NCI-H345 treated with DMSO at 0.1 percent for 48 hours (cell line): ENCODE measurements around the gene CPEB1.
"Not testable (repeated sequence)": the region's sequence is repeated elsewhere in the genome, so short reads cannot be mapped to it uniquely, and the experiment has no call there.

Experiments used
- DNase-seq: peaks from one replicate; lab custom pipeline; 2025; ENCODE audit not compliant: unreplicated experiment; lab: John Stamatoyannopoulos, UW

Gene CPEB1

DNA sequence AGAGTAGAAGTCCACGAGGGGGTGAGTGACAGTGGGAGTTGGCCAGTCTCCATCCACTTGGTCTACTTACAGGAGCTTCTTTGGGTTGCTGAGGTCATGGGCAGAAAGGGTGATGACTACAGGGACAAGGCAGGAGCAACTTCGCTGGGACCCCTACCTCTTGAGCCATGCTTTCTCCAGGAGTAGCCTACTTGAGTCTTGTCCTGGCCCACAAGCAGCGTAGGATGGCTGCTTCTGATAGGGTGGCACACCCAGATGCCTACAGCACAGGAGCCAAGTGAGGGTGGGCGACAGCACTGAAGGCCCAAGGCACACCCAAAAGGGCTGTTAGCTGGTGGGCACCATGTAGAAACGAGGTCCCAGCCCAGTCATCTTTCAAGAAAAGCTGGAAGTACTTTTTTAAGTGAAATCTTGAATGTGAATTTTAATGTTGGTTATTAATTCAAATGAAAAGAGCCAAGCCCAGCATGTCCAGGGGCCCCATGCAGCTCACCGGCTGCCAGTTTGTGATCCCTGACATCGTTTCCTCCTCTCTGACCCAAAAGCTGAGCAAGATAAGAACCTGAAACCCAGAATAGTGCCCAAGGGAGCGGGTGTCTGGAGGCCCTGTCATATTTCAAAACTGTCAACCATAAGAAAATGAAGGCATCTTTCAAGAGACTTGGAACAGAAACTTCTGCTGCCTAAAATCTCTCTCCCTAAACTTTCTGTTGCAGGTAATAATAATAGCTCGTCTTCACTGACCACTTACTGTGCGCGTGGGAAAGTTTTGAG lies 2.2 kb upstream of the CPEB1 start:
- no peak for DNase-seq

DNA sequence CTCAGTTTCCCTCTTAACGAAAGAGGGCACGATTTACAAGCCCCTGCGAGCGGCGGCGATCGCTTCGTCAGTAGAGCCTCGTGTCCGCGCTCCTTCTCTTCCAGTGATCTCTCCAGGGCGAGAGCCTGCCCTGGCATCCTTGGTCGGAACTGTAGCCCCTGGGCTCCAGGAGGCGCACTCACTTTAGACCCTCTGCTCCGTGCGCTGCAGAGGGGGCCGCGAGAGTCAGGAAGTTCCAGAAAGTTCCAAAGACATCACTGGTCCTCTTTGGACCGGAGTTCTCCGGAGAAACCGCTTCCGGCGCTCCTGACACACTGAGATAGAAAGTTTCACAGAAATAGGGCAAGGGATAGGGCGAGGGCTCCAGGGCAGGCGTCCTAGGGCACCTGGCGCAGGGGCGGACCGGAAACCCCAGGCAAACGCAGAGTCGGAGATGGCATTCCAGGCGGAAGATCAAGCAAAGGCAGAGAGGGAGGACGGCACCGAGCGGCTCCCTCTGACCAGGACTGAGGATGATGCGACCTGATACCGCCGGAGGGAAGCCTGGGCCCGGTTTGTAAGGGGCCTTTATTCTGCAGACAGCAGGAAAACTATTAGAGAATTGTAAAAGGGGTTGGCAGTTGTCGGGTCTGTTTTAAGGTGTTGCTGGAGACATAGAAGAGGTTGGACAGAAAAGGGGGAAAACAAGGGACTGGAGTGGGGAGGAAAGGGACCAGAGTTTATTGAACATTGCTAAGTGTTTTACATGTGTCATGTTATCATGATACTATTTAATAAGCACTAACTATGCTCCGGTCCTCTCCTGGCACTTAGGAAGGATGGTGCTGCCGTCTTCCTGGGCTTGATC lies 1.3 kb upstream of the CPEB1 start:
- DNase-seq = no peak

DNA sequence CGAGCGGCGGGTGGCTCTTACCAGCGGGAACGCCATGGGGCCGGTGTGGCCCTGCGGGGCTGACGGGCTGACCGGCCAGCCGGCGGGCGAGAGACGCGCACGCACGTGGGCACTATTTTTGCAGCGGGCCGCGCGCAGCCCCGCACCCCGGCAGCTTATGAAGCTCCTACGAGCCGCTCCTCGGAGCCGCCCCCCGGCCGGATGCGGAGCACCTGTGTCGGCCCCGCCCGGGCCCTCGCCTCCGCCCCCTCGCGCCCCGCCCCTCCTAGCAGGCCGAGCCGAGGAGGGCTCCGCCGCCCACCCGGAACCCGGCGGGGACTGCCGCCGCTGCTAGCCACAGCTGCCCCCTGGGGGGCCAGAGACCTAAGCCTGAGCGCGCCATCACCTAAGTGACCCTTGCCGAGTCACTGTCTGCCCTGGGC lies 683 bp upstream of the CPEB1 start:
- no peak for DNase-seq

DNA sequence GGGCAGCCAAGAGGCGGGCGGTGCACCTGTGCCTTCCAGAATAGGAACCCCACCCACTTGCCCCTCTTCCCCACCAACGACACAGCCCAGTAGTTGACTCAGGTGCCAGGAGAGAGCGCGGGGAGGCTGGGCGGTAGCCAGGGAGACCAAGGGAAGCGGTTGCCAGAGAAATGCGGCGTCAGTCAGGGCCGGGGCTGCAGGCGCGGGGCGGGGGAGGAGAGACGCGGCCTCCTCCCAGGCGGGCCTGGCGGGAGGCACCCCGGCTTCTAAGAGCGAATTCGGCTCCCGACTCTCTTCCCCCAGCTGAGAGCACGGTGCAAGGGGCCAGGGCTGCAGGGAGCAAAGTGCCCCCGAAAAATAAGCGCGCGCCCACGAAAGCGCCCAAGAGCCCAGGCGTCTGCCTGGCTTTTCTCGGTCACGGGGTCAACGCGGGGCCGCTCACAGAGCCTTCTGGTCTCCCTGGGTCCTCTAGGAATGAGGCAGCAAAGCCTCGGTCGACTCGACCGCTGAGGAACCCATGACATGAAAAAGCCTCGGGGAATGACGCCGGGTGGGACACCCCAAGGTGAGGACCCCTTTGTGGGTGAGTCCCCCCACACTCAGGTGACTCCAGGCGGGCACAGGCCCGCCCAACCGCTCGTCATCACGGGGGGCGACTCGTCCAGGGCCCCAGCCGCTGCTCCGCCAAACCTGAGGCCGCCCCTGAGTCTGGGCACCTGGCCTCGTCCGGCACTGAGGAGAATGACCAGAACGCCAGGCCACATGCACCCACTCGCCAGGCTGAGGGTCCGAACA lies 716 bp downstream of the CPEB1 start:
- DNase-seq = no peak

DNA sequence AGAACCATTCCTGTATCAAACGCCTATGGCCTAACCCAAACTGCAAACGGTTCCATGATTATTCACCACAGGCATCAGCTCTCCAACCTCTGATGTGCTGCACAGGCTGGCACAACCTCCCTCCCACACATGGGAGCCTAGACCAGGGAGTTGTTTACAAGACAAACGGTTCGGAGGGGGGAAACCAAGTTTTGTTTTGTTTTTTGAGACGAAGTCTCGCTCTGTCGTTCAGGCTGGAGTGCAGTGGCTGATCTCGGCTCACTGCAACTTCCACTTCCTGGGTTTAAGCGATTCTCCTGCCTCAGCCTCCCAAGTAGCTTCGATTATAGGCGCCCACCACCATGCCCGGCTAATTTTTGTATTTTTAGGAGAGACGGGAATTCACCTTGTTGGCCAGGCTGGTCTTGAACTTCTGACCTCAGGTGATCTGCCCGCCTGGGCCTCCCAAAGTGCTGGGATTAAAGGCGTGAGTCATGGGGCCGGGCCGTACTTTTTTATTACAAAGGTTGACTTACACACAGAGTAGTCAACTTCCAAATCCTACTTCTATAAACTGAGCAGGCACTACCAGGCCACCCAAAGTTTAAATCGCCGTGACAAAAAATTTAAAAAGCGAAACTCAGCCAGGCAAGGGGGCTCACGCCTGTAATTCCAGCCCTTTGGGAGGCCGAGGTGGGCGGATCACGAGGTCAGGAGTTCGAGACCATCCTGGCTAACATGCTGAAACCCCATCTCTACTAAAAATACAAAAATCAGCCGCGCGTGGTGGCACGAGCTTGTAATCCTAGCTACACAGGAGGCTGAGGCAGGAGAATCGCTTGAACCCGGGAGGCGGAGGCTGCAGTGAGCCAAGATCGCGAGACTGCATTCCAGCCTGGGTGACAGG lies 2.0 kb downstream of the CPEB1 start:
- not testable (repeated sequence) for DNase-seq

DNA sequence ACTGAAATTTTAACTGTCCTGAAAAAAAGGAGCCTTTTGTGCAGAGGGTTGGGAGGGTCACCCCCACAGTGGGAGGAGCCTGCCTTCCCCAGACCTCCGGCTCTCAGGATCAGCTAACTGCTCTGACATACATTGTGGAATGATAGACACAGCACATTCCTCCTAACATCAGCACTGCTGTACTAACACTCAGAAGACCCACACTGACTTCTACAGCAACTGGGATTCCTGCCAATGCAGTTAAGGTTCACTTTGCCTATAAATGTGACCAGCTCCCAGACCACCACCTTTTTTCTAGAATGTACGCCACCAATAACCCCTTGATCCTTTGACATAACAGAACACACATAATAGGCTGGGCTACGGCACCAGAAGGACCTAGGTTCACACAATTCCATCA lies 3.2 kb downstream of the CPEB1 start:
- DNase-seq = no peak

DNA sequence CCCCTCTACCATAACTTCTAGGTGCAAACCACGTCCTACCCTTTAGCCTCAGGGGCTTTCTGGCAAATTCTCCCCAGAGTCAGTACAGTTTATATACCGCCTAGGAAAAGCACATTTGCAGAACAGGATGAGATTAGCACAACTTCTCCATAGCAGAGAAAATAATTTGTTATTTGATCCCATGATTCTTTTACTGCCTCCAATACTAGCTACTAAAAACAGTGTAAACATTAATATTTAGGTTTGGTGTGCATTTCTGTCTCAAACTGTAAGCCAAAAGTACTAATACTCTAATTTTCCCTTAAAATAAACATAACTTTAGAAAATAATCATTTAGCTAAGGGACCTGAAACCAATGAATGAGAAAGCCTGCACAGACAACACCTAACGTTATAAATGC lies 4.5 kb downstream of the CPEB1 start:
- DNase-seq = no peak

DNA sequence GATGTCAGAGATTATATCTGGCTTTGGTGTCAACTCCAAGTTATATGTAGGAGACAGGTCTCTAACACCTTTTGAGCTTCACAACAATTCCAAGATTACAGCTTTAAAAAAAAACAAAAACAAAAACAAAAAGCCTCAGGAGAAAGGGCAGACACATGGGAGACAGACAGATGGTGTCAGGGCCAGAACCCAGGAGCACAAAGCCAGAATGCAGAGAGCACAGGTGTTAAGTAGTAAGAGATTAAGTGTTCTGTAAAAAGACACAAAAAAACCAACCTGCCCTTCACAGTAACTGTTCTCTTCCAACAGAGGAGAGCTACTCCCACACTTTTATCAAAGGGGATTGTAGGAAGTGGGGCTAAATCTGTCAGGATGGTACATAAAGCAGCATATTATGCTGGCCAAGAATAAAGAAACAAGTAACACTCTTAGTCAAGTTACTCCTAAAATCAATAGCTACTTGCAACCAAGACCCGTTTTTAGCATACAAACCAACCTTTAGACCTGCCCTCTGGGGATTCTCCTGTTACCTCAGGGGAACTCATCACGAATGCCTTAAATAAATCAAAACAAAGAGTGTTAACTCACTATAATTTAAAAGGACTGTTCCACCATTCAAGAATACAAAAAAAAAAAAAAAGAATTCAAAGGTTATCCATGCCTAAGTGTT lies 5.9 kb downstream of the CPEB1 start:
- no peak for DNase-seq

DNA sequence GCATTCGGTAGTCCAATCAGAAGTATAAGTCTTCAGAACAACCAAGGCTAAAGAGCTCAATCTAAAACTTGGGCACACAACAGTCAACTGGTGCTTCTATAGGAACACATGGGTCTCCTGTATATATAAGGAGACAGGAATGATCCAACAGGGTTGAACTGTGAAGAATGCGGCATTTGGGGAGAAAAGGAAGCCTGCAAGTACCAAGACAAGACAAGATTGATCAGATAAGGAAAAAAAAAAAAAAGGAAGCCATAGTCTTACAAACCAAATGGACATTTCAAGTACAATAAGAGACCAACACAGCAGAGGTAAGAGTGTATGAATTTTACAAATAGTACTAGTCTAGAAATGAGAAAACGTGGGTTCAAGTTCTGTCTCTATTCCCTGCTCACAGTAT lies 6.5 kb downstream of the CPEB1 start:
- no peak for DNase-seq

DNA sequence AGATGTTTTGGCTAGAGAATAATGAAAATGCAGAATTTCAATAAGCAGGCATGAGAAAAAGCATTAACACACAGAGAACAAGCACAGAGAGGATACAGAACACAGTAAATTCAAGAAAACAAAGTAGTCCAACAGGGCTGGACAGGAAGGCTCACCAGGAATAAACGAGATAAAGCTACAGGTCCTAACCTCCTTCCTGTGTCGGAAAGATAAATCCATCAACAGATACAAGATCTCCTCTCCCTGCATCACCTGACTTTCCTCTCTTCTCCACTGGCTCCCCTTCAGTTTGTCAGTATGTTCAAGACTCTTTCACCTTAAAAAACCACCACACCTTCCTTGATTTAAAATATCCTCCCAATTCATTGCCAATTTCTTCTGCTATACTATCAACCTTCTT lies 11.4 kb downstream of the CPEB1 start:
- no peak for DNase-seq

DNA sequence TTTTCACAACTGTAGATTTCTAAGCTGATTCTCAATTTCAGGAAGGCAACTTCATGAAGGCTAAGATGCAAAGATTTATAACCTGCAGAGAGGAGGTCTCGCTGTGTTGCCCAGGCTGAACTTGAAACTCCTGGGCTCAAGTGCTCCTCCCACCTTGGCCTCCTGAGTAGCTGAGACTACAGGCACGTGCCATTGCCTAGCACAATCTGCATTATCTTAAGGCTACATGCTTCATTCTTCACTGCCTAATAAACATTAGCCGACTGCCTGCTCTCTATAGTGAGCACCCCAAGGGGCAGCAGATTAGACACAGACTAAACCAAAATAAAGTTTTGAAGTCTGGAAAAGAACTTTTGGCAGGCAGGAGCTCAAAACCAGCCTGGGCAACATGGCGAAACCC lies 17.1 kb downstream of the CPEB1 start:
- no peak for DNase-seq

DNA sequence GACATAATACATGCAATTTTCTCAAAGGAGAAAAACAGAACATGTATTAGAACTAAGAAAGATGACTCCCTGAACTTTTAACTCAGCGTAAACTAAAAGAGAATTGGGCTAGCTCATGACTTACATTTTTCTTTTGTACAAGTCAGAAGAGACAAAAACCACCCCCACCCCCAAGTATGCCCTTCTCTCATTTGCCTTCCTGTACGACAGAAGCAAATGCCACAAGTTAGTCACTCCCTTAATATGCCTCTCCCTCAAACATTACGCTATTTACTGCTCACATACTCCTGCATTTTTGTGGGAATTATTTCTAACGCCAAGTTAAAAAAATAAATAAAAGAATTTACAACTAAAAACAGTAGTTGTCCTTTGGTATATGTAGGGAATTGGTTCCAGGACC lies 22.0 kb downstream of the CPEB1 start:
- no peak for DNase-seq

DNA sequence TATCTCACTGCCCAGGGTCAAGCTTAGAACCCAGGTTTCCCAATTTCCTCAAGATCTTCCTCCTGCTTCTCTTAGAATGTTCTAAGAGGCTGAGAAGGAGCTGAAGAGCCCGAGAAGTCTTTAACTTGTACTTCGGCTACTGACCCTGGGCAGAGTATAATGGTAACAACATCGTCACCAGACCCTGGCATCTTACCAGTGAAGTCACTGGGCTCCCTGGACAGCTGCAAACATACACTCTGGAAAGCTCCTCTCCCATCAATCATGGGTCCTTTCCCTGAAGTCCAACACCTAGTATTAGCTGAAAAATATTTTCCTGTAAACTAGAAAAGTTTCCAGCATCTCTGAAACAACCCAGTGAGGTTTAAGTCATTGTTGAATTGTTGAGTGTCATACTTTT lies 22.7 kb downstream of the CPEB1 start:
- no peak for DNase-seq

DNA sequence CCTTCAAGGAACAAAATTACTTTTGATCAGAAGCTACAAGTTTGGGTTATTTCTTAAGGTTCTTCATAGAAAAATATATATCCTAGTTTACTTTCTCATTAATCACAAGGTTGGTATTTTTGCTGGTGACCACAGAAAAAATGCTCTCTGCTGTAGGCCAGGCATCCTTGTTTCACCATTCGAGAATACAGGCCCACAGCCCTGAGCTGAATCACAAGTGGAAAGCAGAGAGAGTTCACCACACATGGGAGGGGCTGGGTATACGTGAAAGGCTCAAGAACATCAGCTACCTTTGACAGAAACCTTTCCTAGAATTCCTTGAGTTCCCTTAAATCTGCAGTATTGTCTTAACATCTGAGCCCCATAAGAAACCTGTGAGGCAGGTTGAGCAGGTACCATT lies 23.2 kb downstream of the CPEB1 start:
- no peak for DNase-seq

DNA sequence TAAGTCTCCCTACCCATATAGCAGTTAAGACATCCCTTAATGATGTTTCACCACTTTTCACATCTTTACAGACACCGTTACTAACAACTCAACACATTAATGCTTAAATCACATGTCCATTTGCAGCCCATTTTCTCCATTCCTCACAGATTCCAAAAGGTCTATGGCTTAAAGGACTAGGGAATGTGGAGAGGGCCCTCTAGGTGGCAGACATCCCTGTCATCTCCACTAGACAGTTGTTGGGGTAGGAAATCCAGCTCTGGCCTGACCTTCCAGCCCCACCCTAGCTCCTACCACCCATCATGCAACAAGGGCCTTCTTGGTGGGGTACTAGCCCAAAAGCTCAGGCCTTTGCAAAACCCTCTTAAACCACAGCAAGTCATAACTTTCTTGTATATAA lies 25.2 kb downstream of the CPEB1 start:
- DNase-seq = no peak

DNA sequence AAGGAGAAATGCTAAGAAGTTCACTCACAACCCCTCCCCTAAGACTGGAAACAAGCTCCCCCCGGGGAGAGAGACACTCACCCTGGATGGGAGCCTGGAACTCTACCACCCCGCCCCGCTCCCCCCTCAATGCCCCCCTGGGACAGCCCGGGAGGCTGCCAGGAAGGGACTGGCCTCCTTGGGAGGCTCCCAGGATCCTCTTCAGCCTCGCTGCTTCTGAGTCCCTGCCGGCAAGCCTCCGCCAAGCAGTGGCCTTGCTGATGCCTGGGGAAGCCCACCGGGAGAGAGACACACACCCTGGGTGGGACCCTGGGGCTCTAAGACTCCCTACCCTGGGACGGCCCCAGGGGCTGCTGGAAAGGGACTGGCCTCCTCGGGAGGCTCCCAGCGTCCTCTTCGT lies 33.4 kb downstream of the CPEB1 start:
- no peak for DNase-seq

DNA sequence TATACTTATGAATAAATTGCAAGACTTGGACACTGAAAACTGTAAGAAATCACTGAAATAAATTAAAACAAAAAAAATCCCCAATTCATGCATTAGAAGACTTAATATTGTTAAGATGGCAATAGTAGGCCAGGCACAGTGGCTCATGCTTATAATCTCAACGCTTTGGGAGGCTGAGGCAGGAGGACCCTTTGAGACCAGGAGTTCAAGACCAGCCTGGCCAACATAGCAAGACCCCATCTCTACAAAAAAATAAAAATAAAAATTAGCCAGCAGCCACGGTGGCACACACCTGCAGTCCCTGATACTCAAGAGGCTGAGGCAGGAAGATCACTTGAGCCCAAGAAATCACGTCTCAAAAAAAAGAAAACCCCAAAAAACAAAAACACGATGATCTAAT lies 35.8 kb downstream of the CPEB1 start:
- no peak for DNase-seq

DNA sequence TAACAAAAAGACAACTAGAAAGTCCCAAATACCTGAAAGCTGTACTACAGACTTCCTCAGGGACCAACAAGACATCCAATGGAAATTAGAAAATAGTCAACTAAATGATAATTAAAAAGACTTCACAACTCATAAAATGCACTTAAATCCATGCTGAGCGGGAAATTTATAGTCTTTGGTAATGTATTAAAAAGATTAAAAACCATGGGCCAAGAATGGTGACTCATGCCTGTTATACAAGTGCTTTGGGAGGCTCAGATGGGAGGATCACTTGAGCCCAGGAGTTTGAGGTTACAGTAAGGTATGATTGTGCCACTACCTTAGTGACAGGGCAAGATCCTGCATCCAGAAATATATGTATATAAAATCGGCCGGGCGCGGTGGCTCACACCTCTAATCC lies 45.0 kb downstream of the CPEB1 start:
- DNase-seq = no peak

DNA sequence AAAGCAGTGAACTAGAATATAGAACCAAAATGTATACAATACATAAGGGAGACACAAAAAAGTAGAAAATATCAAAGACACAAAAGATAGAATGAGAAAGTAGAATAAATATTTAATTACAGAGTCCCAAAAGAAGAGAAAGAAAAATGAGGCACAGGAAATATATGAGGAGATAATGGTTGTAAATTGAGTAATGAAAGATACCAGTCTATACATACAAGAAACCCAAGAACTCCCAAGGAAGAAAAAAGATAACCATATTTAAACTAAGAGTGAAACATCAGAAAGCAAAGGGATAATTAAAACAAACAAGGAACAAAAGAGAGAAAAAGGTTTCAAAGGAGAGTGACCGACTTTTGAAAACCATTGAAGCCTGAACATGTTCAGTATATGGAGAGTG lies 47.3 kb downstream of the CPEB1 start:
- DNase-seq = no peak

DNA sequence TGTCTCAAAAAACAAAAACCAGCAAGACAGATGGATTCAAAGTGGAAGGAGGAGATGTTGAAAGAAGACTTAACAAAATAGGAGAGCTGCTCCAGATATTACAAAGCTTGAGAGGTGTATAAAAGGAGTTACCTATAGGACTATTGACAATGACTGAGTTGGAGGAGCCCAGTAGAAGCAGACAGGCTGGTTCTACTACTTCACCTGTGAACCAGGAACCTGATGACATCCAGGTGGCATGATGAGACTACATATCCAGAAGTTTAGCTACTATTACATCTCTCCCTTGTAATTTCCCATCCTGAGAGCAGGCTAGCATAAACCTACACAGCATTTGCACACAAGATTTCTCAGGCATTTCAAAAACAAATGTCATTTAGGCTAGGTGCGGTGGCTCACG lies 49.3 kb downstream of the CPEB1 start:
- no peak for DNase-seq
